Activated T-cell treated with anti-CD3 and anti-CD28 coated beads, Interleukin-2, amount 50 U/mL, for 72 hours (primary cell): ENCODE results near the gene KCNH3. TPM values are rescaled to one million over a fixed set of nuclear protein-coding genes. Genes with fewer than 3 reads are reported as not detected.

ENCODE experiments used
- total RNA-seq, 2 donors: library from RNA; stranded (reverse); gene quantifications; one replicate each; pipeline ENCODE4 v1.2.3, GENCODE V29; 2022

Gene KCNH3
- total RNA-seq, 2 donors from 2014 or later, result 1.5 to 1.7 TPM

Other genes with a start within 250 kb of the KCNH3 start
- gene PRPH, start 243.9 kb upstream of the KCNH3 start, total RNA-seq, result 1 to 10 TPM in 1 of 2 donors, not detected in 1; 1.7 TPM
- 10 to 100 TPM; 63.8 to 77.9 TPM for gene TROAP, start 215.8 kb upstream of the KCNH3 start, total RNA-seq
- under 1 TPM in 1 of 2 donors, not detected in 1; 0.12 TPM for gene C1QL4, start 201.8 kb upstream of the KCNH3 start, total RNA-seq
- gene DNAJC22, start 192.1 kb upstream of the KCNH3 start, total RNA-seq, result under 1 TPM in 1 of 2 donors, not detected in 1; 0.05 TPM
- gene SPATS2, start 171.6 kb upstream of the KCNH3 start, total RNA-seq, result 10 to 100 TPM; 12.3 to 16.4 TPM
- gene MCRS1, start 29.1 kb downstream of the KCNH3 start, total RNA-seq, result 10 to 100 TPM; 59.4 to 73.8 TPM
- under 1 TPM; 0.74 to 0.82 TPM for gene FAM186B, start 66.6 kb downstream of the KCNH3 start, total RNA-seq
- 10 to 100 TPM in 1 of 2 donors, 1 to 10 TPM in 1; 8.5 to 14.0 TPM for gene PRPF40B, start 84.5 kb downstream of the KCNH3 start, total RNA-seq
- 10 to 100 TPM; 40.6 to 42.0 TPM for gene FMNL3, start 168.4 kb downstream of the KCNH3 start, total RNA-seq
- gene TMBIM6, start 202.5 kb downstream of the KCNH3 start, total RNA-seq, result 100 to 1,000 TPM; 755 to 785 TPM